ENCODE results near the gene CTNNA1.

GRCh38 chr5:138783976-138784375 is 30.8 kb downstream of the CTNNA1 start:
- no peak for TF ChIP-seq CTCF (IDR thresholded peaks at IDR 0.05; ENCODE audit: low read depth, low read length)
- no peak for TF ChIP-seq POLR2A (IDR thresholded peaks at IDR 0.05; ENCODE audit: extremely low read depth, insufficient read length)

Data from NB4 (cell line).